IPS-15b (cell line): ENCODE data around the gene MMP15.
"Not testable (repeated sequence)": the region's sequence is repeated elsewhere in the genome, so short reads cannot be mapped to it uniquely, and the experiment has no call there.

ENCODE experiments used
- H3K27me3 ChIP-seq: one replicate; pipeline ENCODE4 v1.6.1; 2013; ENCODE audit warnings: low read length; ENCODE audit not compliant: control insufficient read depth, insufficient read depth
- H3K36me3 ChIP-seq: one replicate; pipeline ENCODE4 v1.6.1; 2013; ENCODE audit warnings: low read length; ENCODE audit not compliant: control insufficient read depth, insufficient read depth
- H3K4me1 ChIP-seq: one replicate; pipeline ENCODE4 v1.6.1; 2013; ENCODE audit warnings: mild to moderate bottlenecking, low read length; ENCODE audit not compliant: control insufficient read depth, insufficient read depth
- H3K4me3 ChIP-seq: one replicate; pipeline ENCODE4 v1.5.1; 2013; ENCODE audit warnings: low read depth, low read length
- H3K9ac ChIP-seq: one replicate; pipeline ENCODE4 v1.6.1; 2013; ENCODE audit warnings: low read depth, mild to moderate bottlenecking, low read length
- H3K9me3 ChIP-seq: one replicate; pipeline ENCODE4 v1.6.1; 2013; ENCODE audit warnings: mild to moderate bottlenecking, low read length; ENCODE audit not compliant: control insufficient read depth, insufficient read depth

MMP15 gene

GRCh38 chr16:57997528-57998265, 27.9 kb upstream of the MMP15 start:
- H3K4me1 ChIP-seq = no peaks in the 10 kb centered on the region
- no peaks in the 10 kb centered on the region for H3K27me3 ChIP-seq
- H3K36me3 ChIP-seq = peaks cover 22% of the 10 kb centered on the region
- H3K9ac ChIP-seq = no peak overlapping the region
- H3K4me3 ChIP-seq = no peak overlapping the region
- H3K9me3 ChIP-seq = no peaks in the 10 kb centered on the region

GRCh38 chr16:57998486-57998885, 27.1 kb upstream of the MMP15 start:
- Histone ChIP-seq H3K9ac (no peak overlapping the region), H3K4me1 (no peaks in the 10 kb centered on the region)

GRCh38 chr16:57998992-57999365, 26.6 kb upstream of the MMP15 start:
- H3K9me3 ChIP-seq = no peaks in the 10 kb centered on the region
- H3K36me3 ChIP-seq = peaks cover 24% of the 10 kb centered on the region
- H3K9ac ChIP-seq = no peak overlapping the region
- no peaks in the 10 kb centered on the region for H3K27me3 ChIP-seq
- no peaks in the 10 kb centered on the region for H3K4me1 ChIP-seq
- H3K4me3 ChIP-seq = no peak overlapping the region

More at GRCh38 chr16:57998486-57998885, 27.1 kb upstream of the MMP15 start:
- Histone ChIP-seq H3K27me3 (no peaks in the 10 kb centered on the region), H3K9me3 (no peaks in the 10 kb centered on the region), H3K4me3 (no peak overlapping the region), H3K36me3 (peaks cover 24% of the 10 kb centered on the region)

- H3K9me3 ChIP-seq = no peaks in the 10 kb centered on the region
- no peaks in the 10 kb centered on the region for H3K27me3 ChIP-seq
- H3K36me3 ChIP-seq = peaks cover 25% of the 10 kb centered on the region
- no peaks in the 10 kb centered on the region for H3K4me1 ChIP-seq
- peak overlapping the region; percentile 53 for H3K4me3 ChIP-seq
- no peak overlapping the region for H3K9ac ChIP-seq
These were observed 26.1 kb upstream of the MMP15 start for GRCh38 chr16:57999366-57999970.

GRCh38 chr16:57999971-58000705, 25.4 kb upstream of the MMP15 start, which contains the start of gene ZNF319:
TSS of gene ZNF319 (minus strand) at chr16:58000672. CDS start at chr16:57998265, 2,407 bp downstream.
- H3K36me3 ChIP-seq = peaks cover 28% of the 10 kb centered on the region
- H3K9ac ChIP-seq = peak within 1 kb of the TSS; percentile 54
- no peaks in the 10 kb centered on the region for H3K4me1 ChIP-seq
- H3K9me3 ChIP-seq = no peaks in the 10 kb centered on the region
- no peaks in the 10 kb centered on the region for H3K27me3 ChIP-seq
- H3K4me3 ChIP-seq = peak within 1 kb of the TSS; percentile 80

- H3K9me3 ChIP-seq = no peaks in the 10 kb centered on the region
- H3K4me1 ChIP-seq = no peaks in the 10 kb centered on the region
- peak within 1 kb of the TSS; percentile 54 for H3K9ac ChIP-seq
- H3K4me3 ChIP-seq = peak within 1 kb of the TSS; percentile 80
- H3K36me3 ChIP-seq = peaks cover 28% of the 10 kb centered on the region
- no peaks in the 10 kb centered on the region for H3K27me3 ChIP-seq
These were observed 24.6 kb upstream of the MMP15 start, which contains the start of gene USB1 for GRCh38 chr16:58000706-58001676. TSS of gene USB1 (plus strand) at chr16:58001407. CDS start at chr16:58001484, 77 bp downstream.

- Histone ChIP-seq H3K4me1 (no peaks in the 10 kb centered on the region), H3K9ac (no peak overlapping the region)
These were observed 23.7 kb upstream of the MMP15 start for GRCh38 chr16:58001781-58002415.

GRCh38 chr16:58002416-58002800, 23.1 kb upstream of the MMP15 start:
- H3K27me3 ChIP-seq = no peaks in the 10 kb centered on the region
- peak overlapping the region; percentile 80 for H3K4me3 ChIP-seq
- H3K4me1 ChIP-seq = no peaks in the 10 kb centered on the region
- no peaks in the 10 kb centered on the region for H3K9me3 ChIP-seq
- H3K36me3 ChIP-seq = peaks cover 14% of the 10 kb centered on the region
- H3K9ac ChIP-seq = no peak overlapping the region

More at GRCh38 chr16:58001781-58002415, 23.7 kb upstream of the MMP15 start:
- no peaks in the 10 kb centered on the region for H3K27me3 ChIP-seq
- no peaks in the 10 kb centered on the region for H3K9me3 ChIP-seq
- peak overlapping the region; percentile 80 for H3K4me3 ChIP-seq
- H3K36me3 ChIP-seq = peaks cover 19% of the 10 kb centered on the region

- no peak overlapping the region for H3K4me3 ChIP-seq
- no peaks in the 10 kb centered on the region for H3K4me1 ChIP-seq
- no peak overlapping the region for H3K9ac ChIP-seq
- no peaks in the 10 kb centered on the region for H3K9me3 ChIP-seq
- H3K36me3 ChIP-seq = peaks cover 9% of the 10 kb centered on the region
- no peaks in the 10 kb centered on the region for H3K27me3 ChIP-seq
These were observed 22.6 kb upstream of the MMP15 start for GRCh38 chr16:58002936-58003335.

- H3K9ac ChIP-seq, H3K4me1 ChIP-seq, H3K9me3 ChIP-seq, H3K4me3 ChIP-seq, H3K36me3 ChIP-seq, H3K27me3 ChIP-seq: not testable (repeated sequence)
These were observed 20.8 kb upstream of the MMP15 start for GRCh38 chr16:58004736-58005135.
